ENCODE results near the gene SYTL1.
A peak's percentile ranks its signal among the peaks of the same experiment; 100 is the strongest.

Gene SYTL1

DNA sequence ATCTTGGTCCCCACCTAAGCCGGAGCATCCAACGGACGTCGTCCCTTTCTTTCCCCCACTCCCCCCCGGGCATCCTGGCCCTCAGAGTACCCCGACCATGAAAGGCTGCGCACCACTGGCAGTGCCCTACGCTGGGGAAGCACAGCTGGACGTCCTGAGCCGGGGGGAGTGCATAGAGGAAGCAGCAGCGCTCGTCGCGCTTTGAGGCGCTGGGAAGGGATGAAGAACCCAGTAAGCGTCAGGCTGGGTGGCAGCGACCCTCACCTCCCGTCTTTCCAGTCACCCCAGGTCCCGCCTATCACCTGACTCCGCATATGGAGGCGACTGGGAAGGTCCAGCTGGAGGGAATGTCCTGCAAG, 19.2 kb downstream of the SYTL1 start:
- no peak for DNase-seq (ENCODE audit: low spot score)
- no peak for TF ChIP-seq CTCF (IDR thresholded peaks at IDR 0.05; ENCODE audit: extremely low read depth, missing control alignments)

- no peak for TF ChIP-seq CTCF (IDR thresholded peaks at IDR 0.05; ENCODE audit: extremely low read depth, missing control alignments)
- no peak for DNase-seq (ENCODE audit: low spot score)
Observed at GRCh38 chr1:27361553-27361952, 19.7 kb downstream of the SYTL1 start.

GRCh38 chr1:27363766-27364695, 22.2 kb downstream of the SYTL1 start:
- TF ChIP-seq CTCF (IDR thresholded peaks at IDR 0.05; ENCODE audit: extremely low read depth, missing control alignments): no peak
- no peak for DNase-seq (ENCODE audit: low spot score)

- no peak for TF ChIP-seq CTCF (IDR thresholded peaks at IDR 0.05; ENCODE audit: extremely low read depth, missing control alignments)
- DNase-seq (ENCODE audit: low spot score): no peak
Observed at GRCh38 chr1:27364696-27365371, 23.0 kb downstream of the SYTL1 start.

GRCh38 chr1:27365372-27366112, 23.7 kb downstream of the SYTL1 start:
- DNase-seq (ENCODE audit: low spot score): peak; percentile 98
- TF ChIP-seq CTCF (IDR thresholded peaks at IDR 0.05; ENCODE audit: extremely low read depth, missing control alignments): no peak

- TF ChIP-seq CTCF (IDR thresholded peaks at IDR 0.05; ENCODE audit: extremely low read depth, missing control alignments): no peak
- DNase-seq (ENCODE audit: low spot score): peak; percentile 81
Observed at GRCh38 chr1:27366113-27366410, 24.2 kb downstream of the SYTL1 start.
